K562 (cell line): ENCODE results near the gene TRIM27. TPM values are rescaled to one million over a fixed set of nuclear protein-coding genes. Genes with fewer than 3 reads are reported as not detected.

ENCODE experiments used
- CXXC5 ChIP-seq: fragments of 250-450 bp; sonication (Bioruptor Pico); IDR thresholded peaks from 2 replicates; pipeline ENCODE4 v1.8.0; 2022; ENCODE audit warnings: inconsistent platforms, mild to moderate bottlenecking, moderate library complexity
- ETV6 ChIP-seq, 3 experiments: fragments of 150-350 bp in 1 of 3; sonication (generic) in 1 of 3; formaldehyde crosslinking in 1 of 3; IDR thresholded peaks; 2 replicates each; pipeline versions ENCODE4 v1.6.1 to v1.8.0; 2014 to 2022; ENCODE audit warnings: borderline replicate concordance in 2 of 3, low read depth in 2 of 3, antibody characterized with exemption in 1 of 3, low read length in 1 of 3, mild to moderate bottlenecking in 1 of 3, missing genetic modification reagents in 1 of 3
- KDM5B ChIP-seq: fragments of 200-600 bp; sonication (generic); IDR thresholded peaks from 2 replicates; pipeline ENCODE4 v1.6.1; 2012; ENCODE audit warnings: low read depth, mild to moderate bottlenecking, moderate library complexity, low read length, control low read depth, inconsistent platforms; ENCODE audit not compliant: insufficient replicate concordance
- POLR2A ChIP-seq: fragments of 450-650 bp; conservative IDR thresholded peaks from 2 replicates; pipeline ENCODE4 v1.6.1; 2016
- REST ChIP-seq, 2 experiments: fragments of 450-650 bp; formaldehyde crosslinking in 1 of 2; IDR thresholded peaks; 2 replicates each; pipeline versions ENCODE4 v1.4.0 to v1.6.1; 2014 to 2020; ENCODE audit warnings: mild to moderate bottlenecking in 2 of 2, borderline replicate concordance in 1 of 2, low read depth in 1 of 2
- TAF9B ChIP-seq: fragments of 450-650 bp; IDR thresholded peaks from 2 replicates; pipeline ENCODE4 v1.6.1; 2018; ENCODE audit warnings: mild to moderate bottlenecking; ENCODE audit not compliant: partially characterized antibody
- ZNF431 ChIP-seq: sonication (generic); formaldehyde crosslinking; IDR thresholded peaks from 2 replicates; pipeline ENCODE4 v1.8.0; 2022; ENCODE audit warnings: mild to moderate bottlenecking, missing genetic modification reagents
- ZNF668 ChIP-seq: fragments of 250-450 bp; sonication (Bioruptor Pico); IDR thresholded peaks from 2 replicates; pipeline ENCODE4 v1.8.0; 2022; ENCODE audit warnings: mild to moderate bottlenecking, inconsistent platforms
- polyA plus RNA-seq, 8 experiments: library from polyadenylated mRNA; depleted of rRNA in 4 of 8; stranded (reverse) in 5 of 8; unstranded in 3 of 8; fragments of >200 nt; fragmentation: Nextera tagmentation in 2 of 8; fragmentation: Illumina TruSeq in 1 of 8; extraction: Ambion mirVana in 2 of 8; extraction: Trizol in 1 of 8; gene quantifications; 2 replicates each; pipeline versions ENCODE4 v1.2.1 to v1.2.3, GENCODE V29; 2011 to 2014; ENCODE audit warnings: inconsistent platforms in 1 of 8, missing spikeins in 1 of 8
- total RNA-seq, 7 experiments: library from RNA; depleted of rRNA in 6 of 7; stranded (reverse); fragments of >200 nt in 6 of 7; fragmentation: Illumina TruSeq in 2 of 7; extraction: Trizol in 2 of 7; gene quantifications; 2 replicates each; pipeline versions ENCODE4 v1.2.1 to v1.2.3, GENCODE V29; 2011 to 2021; ENCODE audit warnings: low replicate concordance in 1 of 7
- TF ChIP-seq, protein P1 (sequence below): fragments of 250-450 bp; sonication (Bioruptor Pico); IDR thresholded peaks from 2 replicates; pipeline ENCODE4 v1.5.0; 2020; ENCODE audit warnings: mild to moderate bottlenecking

Gene TRIM27
- total and polyA plus RNA-seq, 9 of the 15 experiments (the other 6 are each of a cell fraction or from before 2014, with no cell fraction given): 37.7 to 235 (median 122) TPM

GRCh38 chr6:28948782-28949486, 25.1 kb upstream of the TRIM27 start (continued):
- TF ChIP-seq ETV6 (IDR thresholded peaks at IDR 0.05; ENCODE audit: borderline replicate concordance in 1 of 2, low read depth in 2 of 2, low read length in 1 of 2) (no peak), ETV6 (CRISPR knock-in tag; IDR thresholded peaks at IDR 0.05; ENCODE audit: borderline replicate concordance) (no peak), KDM5B (peak; percentile 42), ZNF431 (no peak), POLR2A (peak; percentile 82), ZNF668 (CRISPR knock-in tag) (no peak), REST (IDR thresholded peaks at IDR 0.05; ENCODE audit: borderline replicate concordance) (no peak), REST (CRISPR knock-in tag; IDR thresholded peaks at IDR 0.05; ENCODE audit: low read depth) (no peak), TAF9B (no peak), CXXC5 (CRISPR knock-in tag) (no peak)
- TF ChIP-seq, protein P1, sequence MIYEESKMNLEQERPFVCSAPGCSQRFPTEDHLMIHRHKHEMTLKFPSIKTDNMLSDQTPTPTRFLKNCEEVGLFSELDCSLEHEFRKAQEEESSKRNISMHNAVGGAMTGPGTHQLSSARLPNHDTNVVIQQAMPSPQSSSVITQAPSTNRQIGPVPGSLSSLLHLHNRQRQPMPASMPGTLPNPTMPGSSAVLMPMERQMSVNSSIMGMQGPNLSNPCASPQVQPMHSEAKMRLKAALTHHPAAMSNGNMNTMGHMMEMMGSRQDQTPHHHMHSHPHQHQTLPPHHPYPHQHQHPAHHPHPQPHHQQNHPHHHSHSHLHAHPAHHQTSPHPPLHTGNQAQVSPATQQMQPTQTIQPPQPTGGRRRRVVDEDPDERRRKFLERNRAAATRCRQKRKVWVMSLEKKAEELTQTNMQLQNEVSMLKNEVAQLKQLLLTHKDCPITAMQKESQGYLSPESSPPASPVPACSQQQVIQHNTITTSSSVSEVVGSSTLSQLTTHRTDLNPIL (CRISPR knock-in tag): no peak
